Nephron (organoid): Measurements from ENCODE around the gene TMEM81.

Source experiments
- H3K27ac Mint-ChIP-seq, 3 experiments: 2 replicates each; pipeline ENCODE4 v1.8.0; 2020; ENCODE audit warnings: mixed read lengths in 3 of 3, mild to moderate bottlenecking in 2 of 3, moderate library complexity in 1 of 3
- H3K27me3 Mint-ChIP-seq: 2 replicates; pipeline ENCODE4 v1.8.0; 2021; ENCODE audit warnings: low read depth, mild to moderate bottlenecking, moderate library complexity, mixed read lengths
- H3K36me3 Mint-ChIP-seq: 2 replicates; pipeline ENCODE4 v1.8.0; 2020; ENCODE audit warnings: low read depth, mixed read lengths
- H3K4me1 Mint-ChIP-seq: 2 replicates; pipeline ENCODE4 v1.8.0; 2020; ENCODE audit warnings: mixed read lengths
- H3K4me3 Mint-ChIP-seq, 3 experiments: 2 replicates each; pipeline ENCODE4 v1.8.0; 2020; ENCODE audit warnings: mild to moderate bottlenecking in 3 of 3, mixed read lengths in 3 of 3, moderate library complexity in 2 of 3
- H3K9me3 Mint-ChIP-seq: 2 replicates; pipeline ENCODE4 v1.8.0; 2020; ENCODE audit warnings: mixed read lengths
- TF ChIP-seq, protein P1 (sequence below), 3 experiments: fragments of 200-600 bp; sonication (generic); IDR thresholded peaks; one replicate each; pipeline ENCODE4 v1.5.0; 2021; ENCODE audit warnings: antibody characterized with exemption in 3 of 3; ENCODE audit not compliant: unreplicated experiment in 3 of 3

Gene TMEM81

GRCh38 chr1:205067031-205067430 lies 17.2 kb downstream of the TMEM81 start:
- Mint-ChIP-seq H3K4me3 (no peak overlapping the region), H3K4me1 (peaks cover 8% of the 10 kb centered on the region), H3K9me3 (no peaks in the 10 kb centered on the region), H3K27me3 (peaks cover 11% of the 10 kb centered on the region), H3K36me3 (no peaks in the 10 kb centered on the region), H3K27ac (no peak overlapping the region)
- TF ChIP-seq, protein P1, sequence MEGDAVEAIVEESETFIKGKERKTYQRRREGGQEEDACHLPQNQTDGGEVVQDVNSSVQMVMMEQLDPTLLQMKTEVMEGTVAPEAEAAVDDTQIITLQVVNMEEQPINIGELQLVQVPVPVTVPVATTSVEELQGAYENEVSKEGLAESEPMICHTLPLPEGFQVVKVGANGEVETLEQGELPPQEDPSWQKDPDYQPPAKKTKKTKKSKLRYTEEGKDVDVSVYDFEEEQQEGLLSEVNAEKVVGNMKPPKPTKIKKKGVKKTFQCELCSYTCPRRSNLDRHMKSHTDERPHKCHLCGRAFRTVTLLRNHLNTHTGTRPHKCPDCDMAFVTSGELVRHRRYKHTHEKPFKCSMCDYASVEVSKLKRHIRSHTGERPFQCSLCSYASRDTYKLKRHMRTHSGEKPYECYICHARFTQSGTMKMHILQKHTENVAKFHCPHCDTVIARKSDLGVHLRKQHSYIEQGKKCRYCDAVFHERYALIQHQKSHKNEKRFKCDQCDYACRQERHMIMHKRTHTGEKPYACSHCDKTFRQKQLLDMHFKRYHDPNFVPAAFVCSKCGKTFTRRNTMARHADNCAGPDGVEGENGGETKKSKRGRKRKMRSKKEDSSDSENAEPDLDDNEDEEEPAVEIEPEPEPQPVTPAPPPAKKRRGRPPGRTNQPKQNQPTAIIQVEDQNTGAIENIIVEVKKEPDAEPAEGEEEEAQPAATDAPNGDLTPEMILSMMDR (IDR thresholded peaks at IDR 0.05; ENCODE audit: unreplicated experiment in 3 of 3) = no peak

DNA sequence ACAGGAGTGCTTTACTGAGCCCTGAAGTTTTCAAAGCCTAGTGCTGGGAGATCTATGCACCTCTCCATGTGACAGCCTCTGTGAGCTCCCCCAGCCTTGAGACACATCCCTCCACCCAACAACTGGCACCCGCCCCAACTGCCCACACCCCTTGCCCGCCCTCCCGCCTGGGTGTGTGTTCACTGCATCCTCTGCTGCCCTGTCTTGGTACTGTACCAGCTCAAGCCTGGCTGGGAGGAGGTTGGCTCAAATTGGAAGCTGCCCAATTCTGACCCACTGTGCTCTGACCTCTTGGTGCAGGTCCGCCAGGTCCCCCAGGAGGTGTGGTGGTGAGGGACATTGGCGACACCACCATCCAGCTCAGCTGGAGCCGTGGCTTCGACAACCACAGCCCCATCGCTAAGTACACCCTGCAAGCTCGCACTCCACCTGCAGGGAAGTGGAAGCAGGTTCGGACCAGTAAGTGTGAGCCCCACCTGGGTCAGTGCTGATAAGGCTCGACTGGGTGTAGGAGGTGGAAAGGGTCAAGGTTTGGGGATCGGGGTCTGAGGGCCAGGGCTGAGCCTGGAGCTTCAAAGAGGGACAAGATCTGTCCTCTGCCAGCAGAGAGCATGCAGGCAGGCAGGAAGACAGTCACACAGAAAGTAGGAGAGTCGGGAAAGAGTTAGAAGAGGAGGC lies 18.0 kb downstream of the TMEM81 start:
- H3K9me3 Mint-ChIP-seq = no peaks in the 10 kb centered on the region
- no peak overlapping the region for H3K27ac Mint-ChIP-seq
- peaks cover 11% of the 10 kb centered on the region for H3K27me3 Mint-ChIP-seq
- H3K4me1 Mint-ChIP-seq = peaks cover 8% of the 10 kb centered on the region
- H3K4me3 Mint-ChIP-seq = no peak overlapping the region
- TF ChIP-seq, protein P1 (IDR thresholded peaks at IDR 0.05; ENCODE audit: unreplicated experiment in 3 of 3) = no peak
- H3K36me3 Mint-ChIP-seq = no peaks in the 10 kb centered on the region

- Mint-ChIP-seq H3K4me3 (no peak overlapping the region), H3K27ac (no peak overlapping the region), H3K36me3 (no peaks in the 10 kb centered on the region), H3K9me3 (no peaks in the 10 kb centered on the region), H3K4me1 (peaks cover 8% of the 10 kb centered on the region), H3K27me3 (peaks cover 11% of the 10 kb centered on the region)
- TF ChIP-seq, protein P1 (IDR thresholded peaks at IDR 0.05; ENCODE audit: unreplicated experiment in 3 of 3) = no peak
Measured at GRCh38 chr1:205065666-205066065, 18.6 kb downstream of the TMEM81 start.

DNA sequence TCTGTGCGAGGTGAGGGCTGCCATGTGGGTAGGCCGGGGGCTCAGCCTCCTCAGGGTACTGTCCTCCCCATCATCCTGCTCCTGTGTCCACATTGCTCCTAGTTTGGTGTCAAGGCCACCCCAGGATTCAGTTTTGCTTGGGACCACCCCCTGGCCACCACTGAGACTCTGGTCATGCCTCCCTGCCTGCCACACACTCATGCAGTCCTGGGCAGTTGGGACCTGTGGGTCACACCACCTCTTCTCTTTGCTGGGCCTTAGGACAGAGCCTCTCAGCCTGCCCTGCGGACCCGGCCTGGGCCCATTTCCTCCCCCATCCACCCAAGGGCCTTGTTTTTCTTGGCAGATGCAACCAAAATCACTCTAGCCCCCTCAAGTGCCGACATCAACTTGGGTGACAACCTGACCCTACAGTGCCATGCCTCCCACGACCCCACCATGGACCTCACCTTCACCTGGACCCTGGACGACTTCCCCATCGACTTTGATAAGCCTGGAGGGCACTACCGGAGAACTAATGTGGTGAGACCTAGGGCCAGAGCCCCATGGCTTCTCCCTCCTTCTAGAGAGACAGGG lies 19.4 kb downstream of the TMEM81 start:
- peaks cover 8% of the 10 kb centered on the region for H3K4me1 Mint-ChIP-seq
- H3K27ac Mint-ChIP-seq = no peak overlapping the region
- H3K9me3 Mint-ChIP-seq = no peaks in the 10 kb centered on the region
- TF ChIP-seq, protein P1 (IDR thresholded peaks at IDR 0.05; ENCODE audit: unreplicated experiment in 3 of 3) = no peak
- H3K27me3 Mint-ChIP-seq = peaks cover 15% of the 10 kb centered on the region
- no peaks in the 10 kb centered on the region for H3K36me3 Mint-ChIP-seq
- H3K4me3 Mint-ChIP-seq = no peak overlapping the region

GRCh38 chr1:205064301-205064700 lies 20.0 kb downstream of the TMEM81 start:
- no peaks in the 10 kb centered on the region for H3K36me3 Mint-ChIP-seq
- peaks cover 15% of the 10 kb centered on the region for H3K27me3 Mint-ChIP-seq
- H3K4me1 Mint-ChIP-seq = peaks cover 8% of the 10 kb centered on the region
- TF ChIP-seq, protein P1 (IDR thresholded peaks at IDR 0.05; ENCODE audit: unreplicated experiment in 3 of 3) = no peak
- no peak overlapping the region for H3K4me3 Mint-ChIP-seq
- H3K9me3 Mint-ChIP-seq = no peaks in the 10 kb centered on the region
- no peak overlapping the region for H3K27ac Mint-ChIP-seq

DNA sequence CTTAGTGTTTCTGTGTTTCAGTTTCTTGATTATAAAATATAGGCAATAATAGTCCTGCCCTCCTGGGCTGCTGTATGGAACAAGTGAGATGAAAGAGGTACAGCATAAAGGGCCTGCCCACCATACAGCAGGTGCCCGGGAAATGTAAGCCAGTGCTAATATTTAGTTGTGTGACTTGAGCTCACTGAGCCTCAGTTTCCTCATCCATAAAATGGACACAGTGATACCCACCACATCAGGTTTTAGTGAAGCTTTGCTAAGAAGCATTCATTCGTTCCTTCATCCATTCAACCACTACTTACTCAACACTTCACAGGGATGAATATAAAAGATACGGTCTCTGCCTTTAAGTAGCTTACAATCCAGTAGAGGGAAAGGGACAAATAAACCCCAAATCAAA lies 21.4 kb downstream of the TMEM81 start:
- Mint-ChIP-seq H3K36me3 (no peaks in the 10 kb centered on the region), H3K27ac (no peak overlapping the region), H3K9me3 (no peaks in the 10 kb centered on the region), H3K4me3 (no peak overlapping the region), H3K4me1 (no peaks in the 10 kb centered on the region), H3K27me3 (peaks cover 11% of the 10 kb centered on the region)
- TF ChIP-seq, protein P1 (IDR thresholded peaks at IDR 0.05; ENCODE audit: unreplicated experiment in 3 of 3) = no peak
